CD14-positive monocyte (primary cell): ENCODE results near the gene CPA4. TPM values are rescaled to one million over a fixed set of nuclear protein-coding genes. Genes with fewer than 3 reads are reported as not detected.

Source experiments
- DNase-seq, 3 donors: peaks; one replicate each; pipeline ENCODE4 v3.0.0-alpha.2; 2011 to 2022
- H2AFZ ChIP-seq: 2 replicates; pipeline ENCODE4 v1.6.0; 2012; ENCODE audit warnings: mild to moderate bottlenecking, low read depth, low read length, inconsistent platforms; ENCODE audit not compliant: insufficient read depth, poor library complexity, severe bottlenecking
- H3K27ac ChIP-seq, 2 donors: 1 replicate in 1 of 2; 2 replicates in 1 of 2; pipeline ENCODE4 v1.5.1; 2012 to 2013; ENCODE audit warnings: low read length in 2 of 2, control low read depth in 1 of 2, inconsistent platforms in 1 of 2, low read depth in 1 of 2, mild to moderate bottlenecking in 1 of 2
- H3K27me3 ChIP-seq, 2 donors: one replicate each; pipeline versions ENCODE4 v1.6.0 to v1.6.1; 2011 to 2013; ENCODE audit warnings: low read length in 2 of 2; ENCODE audit not compliant: control insufficient read depth in 2 of 2, insufficient read depth in 2 of 2
- H3K36me3 ChIP-seq, 2 donors: replicated peaks in 1 of 2; 1 replicate in 1 of 2; 2 replicates in 1 of 2; pipeline versions ENCODE4 v1.5.1 to v1.6.1; 2012 to 2013; ENCODE audit warnings: low read length in 2 of 2, control low read depth in 1 of 2, inconsistent platforms in 1 of 2, mild to moderate bottlenecking in 1 of 2; ENCODE audit not compliant: insufficient read depth in 2 of 2, control insufficient read depth in 1 of 2
- H3K4me1 ChIP-seq, 2 donors: 1 replicate in 1 of 2; 2 replicates in 1 of 2; pipeline versions ENCODE4 v1.5.1 to v1.6.1; 2012 to 2013; ENCODE audit warnings: low read length in 2 of 2, control low read depth in 1 of 2, inconsistent platforms in 1 of 2, mild to moderate bottlenecking in 1 of 2, moderate library complexity in 1 of 2; ENCODE audit not compliant: insufficient read depth in 2 of 2, control insufficient read depth in 1 of 2
- H3K4me2 ChIP-seq: replicated peaks from 2 replicates; pipeline ENCODE3; 2012; ENCODE audit warnings: low read length, moderate library complexity, mild to moderate bottlenecking; ENCODE audit not compliant: poor library complexity, severe bottlenecking; ENCODE audit errors: extremely low read depth
- H3K4me3 ChIP-seq, 3 experiments: fragments of 200-600 bp in 1 of 3; sonication (generic) in 1 of 3; replicated peaks in 1 of 3; 1 replicate in 2 of 3; 2 replicates in 1 of 3; pipeline ENCODE4 v1.5.1; 2011 to 2013; ENCODE audit warnings: low read length in 3 of 3, mild to moderate bottlenecking in 3 of 3, control low read depth in 2 of 3, low read depth in 2 of 3, inconsistent platforms in 1 of 3, moderate library complexity in 1 of 3
- H3K79me2 ChIP-seq: 2 replicates; pipeline ENCODE4 v1.6.0; 2012; ENCODE audit warnings: mild to moderate bottlenecking, control low read depth, inconsistent platforms, low read length, moderate library complexity; ENCODE audit not compliant: insufficient read depth
- H3K9ac ChIP-seq: 2 replicates; pipeline ENCODE4 v1.6.0; 2017; ENCODE audit warnings: low read length, mild to moderate bottlenecking; ENCODE audit not compliant: insufficient read depth, poor library complexity, severe bottlenecking
- H3K9me3 ChIP-seq, 2 donors: replicated peaks in 1 of 2; 1 replicate in 1 of 2; 2 replicates in 1 of 2; pipeline versions ENCODE4 v1.5.1 to v1.6.1; 2012 to 2013; ENCODE audit warnings: low read length in 2 of 2, control low read depth in 1 of 2; ENCODE audit not compliant: control insufficient read depth in 1 of 2, insufficient read depth in 1 of 2
- H4K20me1 ChIP-seq: 2 replicates; pipeline ENCODE4 v1.6.0; 2012; ENCODE audit warnings: mild to moderate bottlenecking, low read length, control low read depth, moderate library complexity; ENCODE audit not compliant: insufficient read depth
- H3K27ac Mint-ChIP-seq, 7 donors: one replicate each; pipeline ENCODE4 v1.8.0; 2020; ENCODE audit warnings: mild to moderate bottlenecking in 7 of 7, mixed read lengths in 7 of 7, moderate library complexity in 6 of 7, inconsistent platforms in 2 of 7
- H3K27me3 Mint-ChIP-seq, 3 donors: one replicate each; pipeline ENCODE4 v1.8.0; 2021 to 2022; ENCODE audit warnings: low read depth in 3 of 3, mild to moderate bottlenecking in 3 of 3, mixed read lengths in 3 of 3, moderate library complexity in 3 of 3, inconsistent platforms in 1 of 3
- H3K36me3 Mint-ChIP-seq, 2 donors: one replicate each; pipeline ENCODE4 v1.8.0; 2020; ENCODE audit warnings: mixed read lengths in 2 of 2, inconsistent platforms in 1 of 2, mild to moderate bottlenecking in 1 of 2
- H3K4me1 Mint-ChIP-seq: one replicate; pipeline ENCODE4 v1.8.0; 2020; ENCODE audit warnings: mild to moderate bottlenecking, mixed read lengths
- H3K4me3 Mint-ChIP-seq, 2 donors: one replicate each; pipeline ENCODE4 v1.8.0; 2020; ENCODE audit warnings: mild to moderate bottlenecking in 2 of 2, mixed read lengths in 2 of 2, moderate library complexity in 1 of 2
- H3K9me3 Mint-ChIP-seq, 7 donors: one replicate each; pipeline ENCODE4 v1.8.0; 2020 to 2022; ENCODE audit warnings: mixed read lengths in 7 of 7, mild to moderate bottlenecking in 6 of 7, moderate library complexity in 6 of 7, inconsistent platforms in 2 of 7
- CTCF ChIP-seq: fragments of 200-600 bp; IDR thresholded peaks from one replicate; pipeline ENCODE4 v1.8.0; 2022; ENCODE audit warnings: antibody characterized with exemption, mild to moderate bottlenecking
- WGBS: methylation state at CpG from one replicate; pipeline ENCODE4 v1.1.5; 2013; ENCODE audit warnings: missing lambda C conversion rate; ENCODE audit not compliant: insufficient coverage; 5-methylcytosine and 5-hydroxymethylcytosine counted together
- intact Hi-C, 2 donors: fragments of 100-400 bp; cut with micrococcal nuclease; formaldehyde crosslinking; loops; one replicate each; pipeline versions ENCODE4 v1.15.0 to v1.15.1; 2023
- polyA plus RNA-seq, 3 donors: library from polyadenylated mRNA; depleted of rRNA in 1 of 3; unstranded in 2 of 3; stranded (reverse) in 1 of 3; fragments of 300-500 nt in 2 of 3; fragments of >200 nt in 1 of 3; fragmentation: Illumina TruSeq in 2 of 3; gene quantifications; 1 replicate in 2 of 3; 2 replicates in 1 of 3; pipeline ENCODE4 v1.2.3, GENCODE V29; 2012 to 2021

CPA4 gene
- polyA plus RNA-seq, 3 donors: not detected

GRCh38 chr7:130275826-130276297, 17.1 kb upstream of the CPA4 start:
- Mint-ChIP-seq H3K27me3 (peaks cover 6 to 14% (median 13%) of the 10 kb centered on the region in 3 donors), H3K36me3 (no peaks in the 10 kb centered on the region), H3K9me3 (peaks cover 0 to 6% (median 0%) of the 10 kb centered on the region in 7 donors), H3K27ac (no peak overlapping the region), H3K4me1 (peaks cover 13% of the 10 kb centered on the region), H3K4me3 (no peak overlapping the region)
- Histone ChIP-seq H3K4me2 (no peak overlapping the region), H3K79me2 (no peaks in the 10 kb centered on the region), H3K4me3 (no peak overlapping the region), H4K20me1 (no peaks in the 10 kb centered on the region), H3K9me3 (no peaks in the 10 kb centered on the region), H3K27ac (no peak overlapping the region), H3K4me1 (peaks cover 9 to 16% of the 10 kb centered on the region in 2 donors), H2AFZ (no peak overlapping the region), H3K27me3 (peaks cover 0 to 5% of the 10 kb centered on the region in 2 donors), H3K9ac (no peak overlapping the region), H3K36me3 (no peaks in the 10 kb centered on the region)
- TF ChIP-seq CTCF: no peak
- no CpG with 5 or more reads among the region's 5 CpGs for WGBS
- DNase-seq: no peak
- intact Hi-C loops: no loop called here

GRCh38 chr7:130276796-130277762, 15.9 kb upstream of the CPA4 start:
- H3K27me3 Mint-ChIP-seq: peaks cover 6 to 14% (median 13%) of the 10 kb centered on the region in 3 donors
- no peaks in the 10 kb centered on the region for H3K79me2 ChIP-seq
- no peak overlapping the region for H3K4me3 Mint-ChIP-seq
- H3K4me1 ChIP-seq: peaks cover 9 to 16% of the 10 kb centered on the region in 2 donors
- peaks cover 0 to 5% of the 10 kb centered on the region in 2 donors for H3K27me3 ChIP-seq
- H3K4me2 ChIP-seq: no peak overlapping the region
- no peak overlapping the region for H3K27ac ChIP-seq
- no peak overlapping the region for H2AFZ ChIP-seq
- H3K9ac ChIP-seq: no peak overlapping the region
- H3K4me1 Mint-ChIP-seq: peaks cover 13% of the 10 kb centered on the region
- no peak overlapping the region for H3K27ac Mint-ChIP-seq
- peaks cover 0 to 4% (median 0%) of the 10 kb centered on the region in 7 donors for H3K9me3 Mint-ChIP-seq
- no peaks in the 10 kb centered on the region for H3K36me3 Mint-ChIP-seq
- no peak for DNase-seq
- no peaks in the 10 kb centered on the region for H3K9me3 ChIP-seq
- no peaks in the 10 kb centered on the region for H4K20me1 ChIP-seq
- no peak for TF ChIP-seq CTCF
- intact Hi-C loops: no loop called here
- H3K4me3 ChIP-seq: no peak overlapping the region
- 100% methylated on average over 2 of the region's 10 CpGs for WGBS
- no peaks in the 10 kb centered on the region for H3K36me3 ChIP-seq
